Transverse colon (tissue), 4 donors: ENCODE data around the gene ZNF74. TPM values are rescaled to one million over a fixed set of nuclear protein-coding genes. Genes with fewer than 3 reads are reported as not detected.
"Not testable (repeated sequence)": the region's sequence is repeated elsewhere in the genome, so short reads cannot be mapped to it uniquely, and the experiment has no call there.

Source experiments
- DNase-seq: peaks from one replicate; pipeline ENCODE4 v3.0.0-alpha.2; 2019
- H3K27ac ChIP-seq, 4 donors: fragments of 200-600 bp; sonication (generic); 2 replicates each; pipeline ENCODE4 v1.5.1; 2016 to 2018; ENCODE audit warnings: inconsistent platforms in 4 of 4
- H3K27me3 ChIP-seq: fragments of 200-600 bp; sonication (generic); 2 replicates; pipeline ENCODE4 v1.5.1; 2017; ENCODE audit warnings: inconsistent platforms
- H3K36me3 ChIP-seq, 4 donors: fragments of 200-600 bp; sonication (generic); 2 replicates each; pipeline ENCODE4 v1.5.1; 2017 to 2019; ENCODE audit warnings: inconsistent platforms in 4 of 4
- H3K4me1 ChIP-seq, 4 donors: fragments of 200-600 bp; sonication (generic); 2 replicates each; pipeline ENCODE4 v1.5.1; 2017 to 2020; ENCODE audit warnings: inconsistent platforms in 4 of 4
- H3K4me3 ChIP-seq, 4 donors: fragments of 200-600 bp; sonication (generic); 1 replicate in 1 of 4; 2 replicates in 3 of 4; pipeline versions ENCODE4 v1.5.1 to v1.6.1; 2017 to 2019; ENCODE audit warnings: inconsistent platforms in 4 of 4
- H3K9me3 ChIP-seq, 2 donors: fragments of 200-600 bp; sonication (generic); 2 replicates each; pipeline ENCODE4 v1.5.1; 2017 to 2019; ENCODE audit warnings: inconsistent platforms in 2 of 2
- CTCF ChIP-seq, 5 experiments: fragments of 200-600 bp in 3 of 5; fragments of 450-650 bp in 2 of 5; sonication (generic) in 3 of 5; IDR thresholded peaks; 1 replicate in 2 of 5; 2 replicates in 3 of 5; pipeline ENCODE4 v1.5.1; 2016 to 2017; ENCODE audit warnings: antibody characterized with exemption in 5 of 5, inconsistent platforms in 3 of 5, mild to moderate bottlenecking in 2 of 5, moderate library complexity in 1 of 5
- EP300 ChIP-seq: sonication (generic); formaldehyde crosslinking; IDR thresholded peaks from one replicate; pipeline ENCODE4 v1.6.1; 2017; ENCODE audit warnings: antibody characterized with exemption, low read depth
- POLR2A ChIP-seq: fragments of 450-650 bp; IDR thresholded peaks from one replicate; pipeline ENCODE4 v1.6.1; 2016; ENCODE audit warnings: antibody characterized with exemption, mild to moderate bottlenecking, moderate library complexity
- POLR2AphosphoS5 ChIP-seq, 3 donors: sonication (generic); formaldehyde crosslinking; IDR thresholded peaks; one replicate each; pipeline ENCODE4 v1.6.1; 2016; ENCODE audit warnings: antibody characterized with exemption in 3 of 3
- WGBS, 2 donors: methylation state at CpG; one replicate each; pipeline ENCODE4 v1.1.5; 2018; ENCODE audit warnings: low coverage in 1 of 2; 5-methylcytosine and 5-hydroxymethylcytosine counted together
- in situ Hi-C, 4 donors: fragments of 200-750 bp; cut with MboI; loops; one replicate each; pipeline versions ENCODE4 v1.15.0 to v1.15.1; 2017; ENCODE audit warnings: low sequenced_read_pairs in 3 of 4, low pct_ligation_motif_present in 1 of 4, low pct_unique_long_range_greater_than_20kb in 1 of 4
- intact Hi-C: fragments of 100-400 bp; cut with DNase I; formaldehyde crosslinking; loops from one replicate; pipeline ENCODE4 v1.15.1; 2023; ENCODE audit warnings: low total_unique reads
- total RNA-seq, 4 donors: library from RNA; depleted of rRNA; stranded (reverse); fragments of >200 nt; gene quantifications; one replicate each; pipeline ENCODE4 v1.1.0, GENCODE V29; 2016

ZNF74 gene
- total RNA-seq, 4 donors from 2014 or later, result 1.9 to 11.5 (median 6.6) TPM

DNA sequence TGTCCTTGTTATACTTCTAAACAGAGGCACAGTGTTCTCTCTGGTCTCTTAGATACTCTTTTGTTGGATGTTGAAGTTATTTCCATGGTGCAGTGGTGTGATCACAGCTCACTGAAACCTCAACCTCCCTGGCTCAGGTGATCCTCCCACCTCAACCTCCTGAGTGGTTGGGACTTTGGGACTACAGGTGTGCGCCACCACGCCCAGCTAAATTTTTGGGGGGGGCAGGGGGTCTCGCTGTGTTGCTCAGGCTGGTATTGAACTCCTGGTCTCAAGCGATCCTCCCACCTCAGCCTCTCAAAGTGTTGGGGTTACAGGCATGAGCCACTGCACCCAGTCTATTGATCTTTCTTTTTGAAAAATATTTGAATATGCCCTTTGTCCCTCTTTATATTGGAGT is 14.9 kb downstream of the ZNF74 start:
- intact Hi-C loops (no loop called here), in situ Hi-C loops (loop anchor here in 1 of 4 donors (25.0 kb wide), 1 partner anchor 328 kb away; no protein-coding TSS in a partner anchor)
- no peaks in the 10 kb centered on the region for H3K27me3 ChIP-seq

DNA sequence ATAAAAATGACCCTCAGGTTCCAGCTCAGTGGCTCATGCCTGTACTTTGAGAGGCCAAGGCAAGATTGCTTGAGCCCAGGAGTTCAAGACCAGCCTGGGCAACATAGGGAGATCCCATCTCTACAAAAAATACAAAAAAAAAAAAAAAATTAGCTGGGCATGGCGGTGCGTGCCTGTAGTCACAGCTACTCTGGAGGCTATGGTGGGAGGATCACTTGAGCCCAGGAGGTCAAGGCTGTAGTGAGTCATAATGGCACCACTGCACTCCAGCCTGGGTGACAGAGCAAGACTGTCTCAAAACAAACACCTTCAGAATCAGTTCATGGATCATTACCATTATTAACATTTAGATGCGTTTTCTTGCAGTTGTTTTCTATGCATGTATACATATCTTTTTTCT is 15.4 kb downstream of the ZNF74 start:
- in situ Hi-C loops, result loop anchor here in 1 of 4 donors (25.0 kb wide), 1 partner anchor 328 kb away; no protein-coding TSS in a partner anchor
- H3K4me3 ChIP-seq, H3K27me3 ChIP-seq, H3K36me3 ChIP-seq, H3K9me3 ChIP-seq, H3K4me1 ChIP-seq, H3K27ac ChIP-seq, DNase-seq, intact Hi-C loops: not testable (repeated sequence)
- 91% methylated on average over 3 of the region's 3 CpGs; no CpG with 5 or more reads in 1 of the 2 donors for WGBS, 2 donors

More for the DNA sequence above, 14.9 kb downstream of the ZNF74 start:
- TF ChIP-seq POLR2A, result no peak
- no peak for DNase-seq
- no peaks in the 10 kb centered on the region for H3K9me3 ChIP-seq
- H3K36me3 ChIP-seq, result no peaks in the 10 kb centered on the region
- H3K4me1 ChIP-seq, result no peaks in the 10 kb centered on the region
- 88% methylated on average over 4 of the region's 4 CpGs; no CpG with 5 or more reads in 1 of the 2 donors for WGBS, 2 donors
- no peak overlapping the region for H3K27ac ChIP-seq
- H3K4me3 ChIP-seq, result no peak overlapping the region

DNA sequence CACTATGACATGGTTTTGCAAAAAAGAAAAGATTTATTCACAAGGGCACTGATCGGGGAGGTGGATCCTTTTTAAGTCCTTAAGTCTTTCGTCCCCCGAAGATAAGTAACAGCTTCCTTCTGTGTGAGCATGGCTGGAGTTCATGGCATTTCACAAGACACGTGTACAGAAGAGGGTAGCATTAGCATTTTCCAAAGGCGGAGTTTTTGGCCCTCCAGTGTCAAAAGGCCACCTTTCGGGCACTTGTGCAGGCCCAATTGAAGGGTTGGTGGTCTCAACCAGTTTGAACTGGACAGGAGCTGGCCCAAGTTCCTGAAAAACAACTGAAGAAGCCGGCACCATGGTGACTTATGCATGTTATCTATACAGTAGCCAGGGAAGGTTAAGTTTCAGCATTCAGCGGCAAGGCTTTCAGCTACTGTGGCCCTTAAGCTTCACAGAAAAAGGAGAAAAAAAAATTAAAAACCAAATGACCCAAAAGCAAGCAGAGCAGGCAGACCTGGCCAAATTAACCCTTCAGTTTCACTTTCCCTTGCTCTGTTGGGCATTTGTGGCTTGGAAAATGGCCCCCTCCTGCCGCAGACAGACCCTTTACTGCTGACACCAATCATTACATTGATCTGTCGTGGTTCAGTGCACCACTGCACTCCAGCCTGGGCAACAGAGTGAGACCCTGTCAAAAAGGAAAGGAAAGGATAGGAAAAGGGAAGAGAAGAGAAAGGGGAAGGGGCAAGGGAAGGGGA is 18.7 kb downstream of the ZNF74 start:
- Histone ChIP-seq H3K4me1 (no peaks in the 10 kb centered on the region), H3K9me3 (no peaks in the 10 kb centered on the region), H3K4me3 (no peak overlapping the region), H3K36me3 (no peaks in the 10 kb centered on the region), H3K27me3 (no peaks in the 10 kb centered on the region), H3K27ac (no peak overlapping the region)
- WGBS, 2 donors, result 62 to 73% methylated on average over 3 to 10 of the region's 10 CpGs
- in situ Hi-C loops, result loop anchor here in 1 of 4 donors (5.0 to 25.0 kb wide), 2 partner anchors 40 to 325 kb away; no protein-coding TSS in a partner anchor
- no peak for DNase-seq
- TF ChIP-seq EP300 (no peak), POLR2A (no peak), CTCF (IDR thresholded peaks at IDR 0.05) (no peak), POLR2AphosphoS5 (IDR thresholded peaks at IDR 0.05) (no peak)
- intact Hi-C loops, result no loop called here

DNA sequence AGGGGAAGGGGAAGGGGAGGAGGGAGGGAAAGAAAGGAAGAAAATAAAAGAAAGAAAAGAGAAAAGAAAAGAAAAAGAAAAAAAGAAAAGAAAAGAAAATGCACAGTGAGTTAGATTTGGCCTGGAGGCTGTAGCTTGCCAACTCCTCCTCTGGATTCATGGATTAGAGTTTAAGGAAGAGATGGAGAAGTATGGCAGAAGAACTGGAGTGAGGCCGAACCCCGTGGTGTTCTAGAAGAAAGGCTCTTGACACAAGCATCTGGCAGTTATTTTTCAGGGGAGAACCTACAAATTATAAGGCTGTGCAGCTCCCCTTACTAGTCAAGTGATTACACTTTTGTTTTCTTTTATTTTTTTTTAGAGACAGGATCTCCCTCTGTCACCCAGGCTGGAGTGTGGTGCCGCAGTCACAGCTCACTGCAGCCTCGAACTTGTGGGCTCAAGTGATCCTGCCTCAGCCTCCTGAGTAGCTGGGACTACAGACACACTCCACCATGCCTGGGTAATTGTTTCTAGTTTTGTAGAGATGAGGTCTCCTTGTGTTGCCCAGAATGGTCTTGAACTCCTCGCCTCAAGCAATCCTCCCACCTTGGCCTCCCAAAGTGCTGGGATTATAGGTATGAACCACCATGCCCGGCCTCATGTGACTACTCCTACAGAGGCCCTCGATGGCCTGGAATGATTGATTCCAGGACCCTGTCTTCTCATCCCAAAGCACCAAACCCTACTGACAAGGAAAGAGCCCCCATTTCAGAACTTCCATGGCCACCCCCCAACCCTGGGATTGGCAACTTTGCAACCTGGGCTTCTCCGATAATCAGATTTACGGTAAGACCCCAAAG is 19.5 kb downstream of the ZNF74 start:
- TF ChIP-seq EP300 (no peak), POLR2AphosphoS5 (IDR thresholded peaks at IDR 0.05) (no peak), CTCF (IDR thresholded peaks at IDR 0.05) (no peak), POLR2A (no peak)
- intact Hi-C loops, result no loop called here
- Histone ChIP-seq H3K4me1 (peaks cover 0 to 3% (median 3%) of the 10 kb centered on the region in 4 donors), H3K27ac (no peak overlapping the region), H3K36me3 (no peaks in the 10 kb centered on the region), H3K4me3 (no peak overlapping the region), H3K27me3 (no peaks in the 10 kb centered on the region), H3K9me3 (no peaks in the 10 kb centered on the region)
- WGBS, 2 donors, result 65 to 88% methylated on average over 2 to 9 of the region's 9 CpGs
- DNase-seq, result no peak
- in situ Hi-C loops, result loop anchor here in 1 of 4 donors (5.0 to 25.0 kb wide), 2 partner anchors 39 to 324 kb away; no protein-coding TSS in a partner anchor

GRCh38 chr22:20414059-20414440 is 20.1 kb downstream of the ZNF74 start:
- Histone ChIP-seq H3K27ac (no peak overlapping the region), H3K27me3 (no peaks in the 10 kb centered on the region), H3K36me3 (no peaks in the 10 kb centered on the region), H3K9me3 (no peaks in the 10 kb centered on the region), H3K4me1 (peaks cover 0 to 5% (median 4%) of the 10 kb centered on the region in 4 donors), H3K4me3 (no peak overlapping the region)
- in situ Hi-C loops (loop anchor here in 1 of 4 donors (5.0 to 25.0 kb wide), 2 partner anchors 38 to 323 kb away; no protein-coding TSS in a partner anchor), intact Hi-C loops (no loop called here)
- TF ChIP-seq POLR2A (no peak), EP300 (no peak), CTCF (IDR thresholded peaks at IDR 0.05) (no peak), POLR2AphosphoS5 (IDR thresholded peaks at IDR 0.05) (no peak)
- no peak for DNase-seq
- 78% methylated on average over 5 of the region's 5 CpGs; no CpG with 5 or more reads in 1 of the 2 donors for WGBS, 2 donors
